HepG2 (cell line): ENCODE results near the gene PALM. TPM values are rescaled to one million over a fixed set of nuclear protein-coding genes. Genes with fewer than 3 reads are reported as not detected.

ENCODE experiments used
- AGO2 ChIP-seq: fragments of 200-400 bp; formaldehyde crosslinking; optimal IDR thresholded peaks from 2 replicates; pipeline ENCODE3; 2017; ENCODE audit warnings: mild to moderate bottlenecking, low read depth, low read length, moderate library complexity
- HNF4A ChIP-seq: sonication (generic); formaldehyde crosslinking; IDR thresholded peaks from 2 replicates; pipeline ENCODE4 v1.4.0; 2020; ENCODE audit warnings: missing genetic modification reagents
- KAT8 ChIP-seq: IDR thresholded peaks from 2 replicates; pipeline ENCODE4 v1.6.1; 2016; ENCODE audit warnings: missing genetic modification reagents, missing compliant biosample characterization
- MIER3 ChIP-seq: IDR thresholded peaks from 2 replicates; pipeline ENCODE4 v1.6.1; 2016; ENCODE audit warnings: missing compliant biosample characterization, borderline replicate concordance
- PATZ1 ChIP-seq: sonication (generic); formaldehyde crosslinking; IDR thresholded peaks from 2 replicates; pipeline ENCODE4 v1.4.0; 2020; ENCODE audit warnings: missing genetic modification reagents
- PLRG1 ChIP-seq: fragments of 450-650 bp; conservative IDR thresholded peaks from 2 replicates; pipeline ENCODE4 v1.6.1; 2016
- ZFP82 ChIP-seq: sonication (generic); formaldehyde crosslinking; IDR thresholded peaks from 2 replicates; pipeline ENCODE4 v1.5.1; 2020; ENCODE audit warnings: mild to moderate bottlenecking, missing genetic modification reagents, borderline replicate concordance
- ZNF230 ChIP-seq: sonication (generic); formaldehyde crosslinking; IDR thresholded peaks from 2 replicates; pipeline ENCODE4 v1.4.0; 2020; ENCODE audit warnings: mild to moderate bottlenecking, missing genetic modification reagents
- ZNF597 ChIP-seq: sonication (generic); formaldehyde crosslinking; IDR thresholded peaks from 2 replicates; pipeline ENCODE4 v1.5.0; 2020; ENCODE audit warnings: missing genetic modification reagents
- ZNF619 ChIP-seq: sonication (generic); formaldehyde crosslinking; IDR thresholded peaks from 2 replicates; pipeline ENCODE4 v1.4.0; 2020; ENCODE audit warnings: mild to moderate bottlenecking, missing genetic modification reagents
- ZNF713 ChIP-seq: sonication (generic); formaldehyde crosslinking; IDR thresholded peaks from 2 replicates; pipeline ENCODE4 v1.4.0; 2020; ENCODE audit warnings: mild to moderate bottlenecking, missing genetic modification reagents
- polyA plus RNA-seq, 8 experiments: library from polyadenylated mRNA; depleted of rRNA in 3 of 8; stranded (reverse) in 7 of 8; unstranded in 1 of 8; fragments of >200 nt; fragmentation: Illumina TruSeq in 4 of 8; extraction: Trizol in 4 of 8; gene quantifications; 2 replicates each; pipeline versions ENCODE4 v1.2.1 to v1.2.3, GENCODE V29; 2011 to 2016; ENCODE audit warnings: low read depth in 4 of 8, missing spikeins in 1 of 8, mixed read lengths in 1 of 8; ENCODE audit not compliant: insufficient read depth in 1 of 8
- total RNA-seq, 5 experiments: library from RNA; depleted of rRNA; stranded (reverse); fragments of >200 nt; fragmentation: Illumina TruSeq; extraction: Trizol; gene quantifications; 2 replicates each; pipeline ENCODE4 v1.2.3, GENCODE V29; 2016; ENCODE audit warnings: low read depth in 1 of 5
- TF ChIP-seq, protein P1 (sequence below): sonication (generic); formaldehyde crosslinking; IDR thresholded peaks from 2 replicates; pipeline ENCODE4 v1.9.0; 2021; ENCODE audit warnings: mild to moderate bottlenecking, missing genetic modification reagents
- TF ChIP-seq, protein P2 (sequence below): sonication (generic); formaldehyde crosslinking; IDR thresholded peaks from 2 replicates; pipeline ENCODE4 v1.5.1; 2020; ENCODE audit warnings: missing genetic modification reagents, mild to moderate bottlenecking, borderline replicate concordance
- TF ChIP-seq, protein P3 (sequence below), 2 experiments: sonication (generic) in 1 of 2; formaldehyde crosslinking in 1 of 2; IDR thresholded peaks; 2 replicates each; pipeline versions ENCODE4 v1.4.0 to v1.6.1; 2018 to 2020; ENCODE audit warnings: missing genetic modification reagents in 2 of 2, borderline replicate concordance in 1 of 2, low read depth in 1 of 2, mild to moderate bottlenecking in 1 of 2, missing biosample characterization in 1 of 2
- TF ChIP-seq, protein P4 (sequence below): sonication (generic); formaldehyde crosslinking; IDR thresholded peaks from 2 replicates; pipeline ENCODE4 v1.5.1; 2020; ENCODE audit warnings: missing genetic modification reagents, mild to moderate bottlenecking, borderline replicate concordance

Gene PALM
- total and polyA plus RNA-seq, 2 of the 13 experiments (the other 11 are each of a cell fraction or from before 2014, with no cell fraction given), result 4.0 to 9.7 TPM

- TF ChIP-seq, protein P1, sequence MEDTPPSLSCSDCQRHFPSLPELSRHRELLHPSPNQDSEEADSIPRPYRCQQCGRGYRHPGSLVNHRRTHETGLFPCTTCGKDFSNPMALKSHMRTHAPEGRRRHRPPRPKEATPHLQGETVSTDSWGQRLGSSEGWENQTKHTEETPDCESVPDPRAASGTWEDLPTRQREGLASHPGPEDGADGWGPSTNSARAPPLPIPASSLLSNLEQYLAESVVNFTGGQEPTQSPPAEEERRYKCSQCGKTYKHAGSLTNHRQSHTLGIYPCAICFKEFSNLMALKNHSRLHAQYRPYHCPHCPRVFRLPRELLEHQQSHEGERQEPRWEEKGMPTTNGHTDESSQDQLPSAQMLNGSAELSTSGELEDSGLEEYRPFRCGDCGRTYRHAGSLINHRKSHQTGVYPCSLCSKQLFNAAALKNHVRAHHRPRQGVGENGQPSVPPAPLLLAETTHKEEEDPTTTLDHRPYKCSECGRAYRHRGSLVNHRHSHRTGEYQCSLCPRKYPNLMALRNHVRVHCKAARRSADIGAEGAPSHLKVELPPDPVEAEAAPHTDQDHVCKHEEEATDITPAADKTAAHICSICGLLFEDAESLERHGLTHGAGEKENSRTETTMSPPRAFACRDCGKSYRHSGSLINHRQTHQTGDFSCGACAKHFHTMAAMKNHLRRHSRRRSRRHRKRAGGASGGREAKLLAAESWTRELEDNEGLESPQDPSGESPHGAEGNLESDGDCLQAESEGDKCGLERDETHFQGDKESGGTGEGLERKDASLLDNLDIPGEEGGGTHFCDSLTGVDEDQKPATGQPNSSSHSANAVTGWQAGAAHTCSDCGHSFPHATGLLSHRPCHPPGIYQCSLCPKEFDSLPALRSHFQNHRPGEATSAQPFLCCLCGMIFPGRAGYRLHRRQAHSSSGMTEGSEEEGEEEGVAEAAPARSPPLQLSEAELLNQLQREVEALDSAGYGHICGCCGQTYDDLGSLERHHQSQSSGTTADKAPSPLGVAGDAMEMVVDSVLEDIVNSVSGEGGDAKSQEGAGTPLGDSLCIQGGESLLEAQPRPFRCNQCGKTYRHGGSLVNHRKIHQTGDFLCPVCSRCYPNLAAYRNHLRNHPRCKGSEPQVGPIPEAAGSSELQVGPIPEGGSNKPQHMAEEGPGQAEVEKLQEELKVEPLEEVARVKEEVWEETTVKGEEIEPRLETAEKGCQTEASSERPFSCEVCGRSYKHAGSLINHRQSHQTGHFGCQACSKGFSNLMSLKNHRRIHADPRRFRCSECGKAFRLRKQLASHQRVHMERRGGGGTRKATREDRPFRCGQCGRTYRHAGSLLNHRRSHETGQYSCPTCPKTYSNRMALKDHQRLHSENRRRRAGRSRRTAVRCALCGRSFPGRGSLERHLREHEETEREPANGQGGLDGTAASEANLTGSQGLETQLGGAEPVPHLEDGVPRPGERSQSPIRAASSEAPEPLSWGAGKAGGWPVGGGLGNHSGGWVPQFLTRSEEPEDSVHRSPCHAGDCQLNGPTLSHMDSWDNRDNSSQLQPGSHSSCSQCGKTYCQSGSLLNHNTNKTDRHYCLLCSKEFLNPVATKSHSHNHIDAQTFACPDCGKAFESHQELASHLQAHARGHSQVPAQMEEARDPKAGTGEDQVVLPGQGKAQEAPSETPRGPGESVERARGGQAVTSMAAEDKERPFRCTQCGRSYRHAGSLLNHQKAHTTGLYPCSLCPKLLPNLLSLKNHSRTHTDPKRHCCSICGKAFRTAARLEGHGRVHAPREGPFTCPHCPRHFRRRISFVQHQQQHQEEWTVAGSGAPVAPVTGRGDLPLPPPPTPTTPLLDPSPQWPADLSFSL (CRISPR knock-in tag), result no peak
- TF ChIP-seq KAT8 (0 out of 2 replicates have a peak, but pooled peaks have one; percentile 10), ZNF597 (CRISPR knock-in tag) (no peak), ZFP82 (CRISPR knock-in tag) (no peak), PATZ1 (no peak), ZNF619 (CRISPR knock-in tag) (no peak), PLRG1 (no peak), ZNF230 (no peak), AGO2 (peak; percentile 47), MIER3 (CRISPR knock-in tag) (no peak), HNF4A (CRISPR knock-in tag) (peak; percentile 53; the same call in 1 of the 2 replicates), ZNF713 (CRISPR knock-in tag) (no peak)
- TF ChIP-seq, protein P2, sequence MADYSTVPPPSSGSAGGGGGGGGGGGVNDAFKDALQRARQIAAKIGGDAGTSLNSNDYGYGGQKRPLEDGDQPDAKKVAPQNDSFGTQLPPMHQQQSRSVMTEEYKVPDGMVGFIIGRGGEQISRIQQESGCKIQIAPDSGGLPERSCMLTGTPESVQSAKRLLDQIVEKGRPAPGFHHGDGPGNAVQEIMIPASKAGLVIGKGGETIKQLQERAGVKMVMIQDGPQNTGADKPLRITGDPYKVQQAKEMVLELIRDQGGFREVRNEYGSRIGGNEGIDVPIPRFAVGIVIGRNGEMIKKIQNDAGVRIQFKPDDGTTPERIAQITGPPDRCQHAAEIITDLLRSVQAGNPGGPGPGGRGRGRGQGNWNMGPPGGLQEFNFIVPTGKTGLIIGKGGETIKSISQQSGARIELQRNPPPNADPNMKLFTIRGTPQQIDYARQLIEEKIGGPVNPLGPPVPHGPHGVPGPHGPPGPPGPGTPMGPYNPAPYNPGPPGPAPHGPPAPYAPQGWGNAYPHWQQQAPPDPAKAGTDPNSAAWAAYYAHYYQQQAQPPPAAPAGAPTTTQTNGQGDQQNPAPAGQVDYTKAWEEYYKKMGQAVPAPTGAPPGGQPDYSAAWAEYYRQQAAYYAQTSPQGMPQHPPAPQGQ (CRISPR knock-in tag), result no peak
- TF ChIP-seq, protein P3, sequence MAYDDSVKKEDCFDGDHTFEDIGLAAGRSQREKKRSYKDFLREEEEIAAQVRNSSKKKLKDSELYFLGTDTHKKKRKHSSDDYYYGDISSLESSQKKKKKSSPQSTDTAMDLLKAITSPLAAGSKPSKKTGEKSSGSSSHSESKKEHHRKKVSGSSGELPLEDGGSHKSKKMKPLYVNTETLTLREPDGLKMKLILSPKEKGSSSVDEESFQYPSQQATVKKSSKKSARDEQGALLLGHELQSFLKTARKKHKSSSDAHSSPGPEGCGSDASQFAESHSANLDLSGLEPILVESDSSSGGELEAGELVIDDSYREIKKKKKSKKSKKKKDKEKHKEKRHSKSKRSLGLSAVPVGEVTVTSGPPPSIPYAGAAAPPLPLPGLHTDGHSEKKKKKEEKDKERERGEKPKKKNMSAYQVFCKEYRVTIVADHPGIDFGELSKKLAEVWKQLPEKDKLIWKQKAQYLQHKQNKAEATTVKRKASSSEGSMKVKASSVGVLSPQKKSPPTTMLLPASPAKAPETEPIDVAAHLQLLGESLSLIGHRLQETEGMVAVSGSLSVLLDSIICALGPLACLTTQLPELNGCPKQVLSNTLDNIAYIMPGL (CRISPR knock-in tag; IDR thresholded peaks at IDR 0.05; ENCODE audit: borderline replicate concordance in 1 of 2, low read depth in 1 of 2), result 0 out of 4 replicates have a peak, but pooled peaks of 1 of the 2 experiments have one; percentile 12
- TF ChIP-seq, protein P4, sequence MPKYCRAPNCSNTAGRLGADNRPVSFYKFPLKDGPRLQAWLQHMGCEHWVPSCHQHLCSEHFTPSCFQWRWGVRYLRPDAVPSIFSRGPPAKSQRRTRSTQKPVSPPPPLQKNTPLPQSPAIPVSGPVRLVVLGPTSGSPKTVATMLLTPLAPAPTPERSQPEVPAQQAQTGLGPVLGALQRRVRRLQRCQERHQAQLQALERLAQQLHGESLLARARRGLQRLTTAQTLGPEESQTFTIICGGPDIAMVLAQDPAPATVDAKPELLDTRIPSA (CRISPR knock-in tag), result no peak
Observed at GRCh38 chr19:663682-664117, 45.0 kb upstream of the PALM start (continued).
